IMR-90 (cell line): ENCODE data around the gene RSBN1L. TPM values are rescaled to one million over a fixed set of nuclear protein-coding genes. Genes with fewer than 3 reads are reported as not detected.

Experiments used
- ATAC-seq: fragments of 200-7000 bp; cut with Tn5 transposase; 2 replicates; pipeline ENCODE4 v1.9.1; 2020; ENCODE audit warnings: low read depth, mild to moderate bottlenecking, moderate library complexity
- BruUV-seq: library from RNA; stranded (reverse); fragments of 400-500 nt; replicated peaks from 2 replicates; lab custom pipeline; 2021; lab: Mats Ljungman, UMichigan
- CTCF ChIA-PET: fragments of 300-600 bp; formaldehyde crosslinking; extraction: SDS; loops from one replicate; lab custom pipeline; 2021; ENCODE audit warnings: antibody characterized with exemption; lab: Yijun Ruan, JAX
- POLR2A ChIA-PET: fragments of 300-600 bp; sonication (Branson Sonifier 250); formaldehyde crosslinking; loops from one replicate; lab custom pipeline; 2022; ENCODE audit warnings: antibody characterized with exemption; ENCODE audit not compliant: unreplicated experiment; lab: Charles Lee
- DNase-seq: peaks from one replicate; pipeline ENCODE4 v3.0.0; 2013
- H2AFZ ChIP-seq: replicated peaks from 2 replicates; pipeline ENCODE3; 2013; ENCODE audit warnings: low read length, mild to moderate bottlenecking; ENCODE audit not compliant: poor library complexity
- H2AK5ac ChIP-seq: 2 replicates; pipeline ENCODE4 v1.6.1; 2013; ENCODE audit warnings: low read depth, low read length, inconsistent platforms
- H2AK9ac ChIP-seq: replicated peaks from 2 replicates; pipeline ENCODE3; 2013; ENCODE audit warnings: mild to moderate bottlenecking, low read depth, low read length, moderate library complexity; ENCODE audit not compliant: poor library complexity
- H2BK120ac ChIP-seq: 2 replicates; pipeline ENCODE4 v1.6.1; 2013; ENCODE audit warnings: low read depth, low read length, inconsistent platforms
- H2BK15ac ChIP-seq: 3 replicates; pipeline ENCODE4 v1.6.1; 2013; ENCODE audit warnings: low read depth, low read length, inconsistent platforms
- H2BK20ac ChIP-seq: 2 replicates; pipeline ENCODE4 v1.6.1; 2013; ENCODE audit warnings: low read depth, mild to moderate bottlenecking, inconsistent platforms, low read length, moderate library complexity
- H2BK5ac ChIP-seq: 2 replicates; pipeline ENCODE4 v1.6.1; 2013; ENCODE audit warnings: mild to moderate bottlenecking, low read depth, low read length, inconsistent platforms; ENCODE audit not compliant: poor library complexity, severe bottlenecking
- H3K14ac ChIP-seq: replicated peaks from 2 replicates; pipeline ENCODE4 v1.6.1; 2013; ENCODE audit warnings: low read depth, low read length, inconsistent platforms
- H3K18ac ChIP-seq: 2 replicates; pipeline ENCODE4 v1.6.1; 2013; ENCODE audit warnings: low read depth, low read length, control low read depth
- H3K23ac ChIP-seq: 2 replicates; pipeline ENCODE4 v1.6.1; 2013; ENCODE audit warnings: low read depth, low read length, inconsistent platforms
- H3K27ac ChIP-seq: 2 replicates; pipeline ENCODE4 v1.5.1; 2013; ENCODE audit warnings: mild to moderate bottlenecking, control low read depth, low read length; ENCODE audit not compliant: insufficient read depth
- H3K27me3 ChIP-seq: 2 replicates; pipeline ENCODE4 v1.6.1; 2013; ENCODE audit warnings: low read length; ENCODE audit not compliant: control insufficient read depth, insufficient read depth
- H3K36me3 ChIP-seq: 2 replicates; pipeline ENCODE4 v1.6.1; 2013; ENCODE audit warnings: low read length, mixed read lengths; ENCODE audit not compliant: control insufficient read depth, insufficient read depth
- H3K4ac ChIP-seq: 2 replicates; pipeline ENCODE4 v1.6.1; 2013; ENCODE audit warnings: low read depth, low read length, inconsistent platforms
- H3K4me1 ChIP-seq: 2 replicates; pipeline ENCODE4 v1.6.1; 2013; ENCODE audit warnings: low read length, mixed read lengths; ENCODE audit not compliant: control insufficient read depth, insufficient read depth
- H3K4me2 ChIP-seq: 2 replicates; pipeline ENCODE4 v1.6.1; 2013; ENCODE audit warnings: low read depth, mild to moderate bottlenecking, control low read depth, low read length, moderate library complexity
- H3K4me3 ChIP-seq: 2 replicates; pipeline ENCODE4 v1.5.1; 2013; ENCODE audit warnings: low read depth, mild to moderate bottlenecking, control low read depth, low read length, moderate library complexity; ENCODE audit not compliant: insufficient read depth
- H3K56ac ChIP-seq: 2 replicates; pipeline ENCODE4 v1.6.1; 2013; ENCODE audit warnings: low read length, inconsistent platforms; ENCODE audit not compliant: insufficient read depth; ENCODE audit errors: extremely low read depth
- H3K79me1 ChIP-seq, 2 experiments: 2 replicates each; pipeline ENCODE4 v1.6.1; 2013; ENCODE audit warnings: low read length in 2 of 2, inconsistent platforms in 1 of 2, low read depth in 1 of 2
- H3K9ac ChIP-seq: 2 replicates; pipeline ENCODE4 v1.6.1; 2013; ENCODE audit warnings: low read depth, low read length, control low read depth
- H3K9me1 ChIP-seq: 2 replicates; pipeline ENCODE4 v1.6.1; 2013; ENCODE audit warnings: low read length, inconsistent platforms; ENCODE audit not compliant: insufficient read depth
- H3K9me3 ChIP-seq: 2 replicates; pipeline ENCODE4 v1.6.1; 2013; ENCODE audit warnings: low read length; ENCODE audit not compliant: control insufficient read depth, insufficient read depth
- H4K20me1 ChIP-seq: 2 replicates; pipeline ENCODE4 v1.6.1; 2013; ENCODE audit warnings: low read length, inconsistent platforms; ENCODE audit not compliant: insufficient read depth
- H4K5ac ChIP-seq: 2 replicates; pipeline ENCODE4 v1.6.1; 2013; ENCODE audit warnings: mild to moderate bottlenecking, low read depth, low read length, control low read depth
- H4K8ac ChIP-seq, 2 experiments: 2 replicates each; pipeline ENCODE4 v1.6.1; 2013; ENCODE audit warnings: low read depth in 2 of 2, low read length in 2 of 2, control low read depth in 1 of 2, inconsistent platforms in 1 of 2
- H4K91ac ChIP-seq: 2 replicates; pipeline ENCODE4 v1.6.1; 2013; ENCODE audit warnings: low read depth, low read length, inconsistent platforms; ENCODE audit not compliant: insufficient read depth
- CHD1 ChIP-seq: IDR thresholded peaks from 2 replicates; pipeline ENCODE4 v1.6.1; 2012; ENCODE audit warnings: low read depth, low read length, improper control_type of control experiment
- FOS ChIP-seq: fragments of 150-350 bp; IDR thresholded peaks from 2 replicates; pipeline ENCODE4 v1.6.1; 2016; ENCODE audit warnings: low read depth, low read length
- MAFK ChIP-seq: IDR thresholded peaks from 2 replicates; pipeline ENCODE4 v1.6.1; 2012; ENCODE audit warnings: low read depth, low read length, improper control_type of control experiment
- MAZ ChIP-seq: IDR thresholded peaks from 2 replicates; pipeline ENCODE4 v1.6.1; 2012; ENCODE audit warnings: low read depth, mild to moderate bottlenecking, low read length, improper control_type of control experiment, moderate library complexity, borderline replicate concordance
- MXI1 ChIP-seq: IDR thresholded peaks from 2 replicates; pipeline ENCODE4 v1.6.1; 2012; ENCODE audit warnings: low read depth, mild to moderate bottlenecking, low read length, moderate library complexity, borderline replicate concordance
- RAD21 ChIP-seq: IDR thresholded peaks from 2 replicates; pipeline ENCODE4 v1.6.1; 2012; ENCODE audit warnings: low read length, improper control_type of control experiment
- USF2 ChIP-seq: fragments of 150-350 bp; IDR thresholded peaks from 2 replicates; pipeline ENCODE4 v1.6.1; 2017; ENCODE audit warnings: mild to moderate bottlenecking, antibody characterized with exemption, low read length, low read depth
- WGBS, 2 experiments: methylation state at CpG; one replicate each; pipeline versions ENCODE4 v1.1.5 to v1.1.7; 2013; ENCODE audit warnings: missing lambda C conversion rate in 2 of 2; ENCODE audit not compliant: insufficient read length in 1 of 2; ENCODE audit errors: extremely low coverage in 2 of 2; 5-methylcytosine and 5-hydroxymethylcytosine counted together
- dilution Hi-C: fragments of 300-500 bp; cut with HindIII; formaldehyde crosslinking; loops from one replicate; pipeline ENCODE4 v1.14.3; 2018; ENCODE audit warnings: low sequenced_read_pairs; ENCODE audit not compliant: unreplicated experiment
- in situ Hi-C: fragments of 300-500 bp; cut with MboI; formaldehyde crosslinking; loops from 3 replicates; pipeline ENCODE4 v1.14.3; 2019; ENCODE audit warnings: low sequenced_read_pairs, inconsistent platforms, mixed read lengths
- intact Hi-C: fragments of 100-400 bp; cut with micrococcal nuclease; formaldehyde crosslinking; loops from 2 replicates; pipeline ENCODE4 v1.10.0; 2022
- polyA plus RNA-seq, 3 experiments: library from polyadenylated mRNA; depleted of rRNA; stranded (reverse); fragments of >200 nt; gene quantifications; 2 replicates each; pipeline ENCODE4 v1.2.3, GENCODE V29; 2012; ENCODE audit warnings: low replicate concordance in 1 of 3
- total RNA-seq: library from RNA; depleted of rRNA; stranded (reverse); fragments of >200 nt; gene quantifications from 2 replicates; pipeline ENCODE4 v1.2.3, GENCODE V29; 2012

RSBN1L gene
- total and polyA plus RNA-seq, 2 of the 4 experiments (the other 2 are of a cell fraction) = 7.8 to 14.7 TPM

GRCh38 chr7:77684030-77684429 is 12.2 kb upstream of the RSBN1L start:
- in situ Hi-C loops (no loop called here), dilution Hi-C loops (no loop called here), intact Hi-C loops (no loop called here)
- Histone ChIP-seq H2BK15ac (no peak overlapping the region), H3K4ac (no peak overlapping the region; the same call in 1 of the 2 replicates), H3K4me1 (peaks cover 18% of the 10 kb centered on the region; the same call in 1 of the 2 replicates), H4K5ac (no peak overlapping the region), H2AK9ac (no peak overlapping the region), H2BK5ac (no peak overlapping the region), H4K8ac (peak overlapping the region in 1 of 2 experiments; percentile 24; a peak in 1 of 4 replicates), H2BK20ac (no peak overlapping the region), H3K14ac (peak overlapping the region; percentile 2; the same call in 1 of the 2 replicates), H3K56ac (no peak overlapping the region), H3K23ac (peak overlapping the region; percentile 17; the same call in 1 of the 2 replicates), H4K20me1 (peaks cover 18% of the 10 kb centered on the region; the same call in 1 of the 2 replicates), H3K79me1 (peaks cover 22 to 57% of the 10 kb centered on the region in 2 experiments), H3K9ac (no peak overlapping the region), H3K36me3 (peaks cover 11% of the 10 kb centered on the region), H3K9me3 (no peaks in the 10 kb centered on the region), H3K9me1 (peaks cover 15% of the 10 kb centered on the region), H3K27ac (no peak overlapping the region), H4K91ac (no peak overlapping the region), H2AFZ (no peak overlapping the region), H3K18ac (no peak overlapping the region), H3K27me3 (no peaks in the 10 kb centered on the region), H3K4me2 (no peak overlapping the region), H2AK5ac (no peak overlapping the region; the same call in 1 of the 2 replicates), H3K4me3 (no peak overlapping the region), H2BK120ac (no peak overlapping the region)
- POLR2A ChIA-PET = no interaction called here
- TF ChIP-seq RAD21 (no peak), FOS (no peak), USF2 (peak; percentile 43; the same call in 1 of the 2 replicates), MAFK (no peak), MXI1 (peak; percentile 69; the same call in 1 of the 2 replicates), MAZ (no peak), CHD1 (no peak)
- WGBS, 2 experiments = 70% methylated on average over 2 of the region's 9 CpGs; no CpG with 5 or more reads in 1 of the 2 experiments
- CTCF ChIA-PET = no interaction called here
- ATAC-seq = no peak; the same call in 1 of the 2 replicates
- DNase-seq = peak; percentile 70
- no TSS peak for BruUV-seq
